ENCODE data around the gene NCKAP5L.
A peak's percentile ranks its signal among the peaks of the same experiment; 100 is the strongest.
"Not testable (repeated sequence)": the region's sequence is repeated elsewhere in the genome, so short reads cannot be mapped to it uniquely, and the experiment has no call there.

The NCKAP5L gene

GRCh38 chr12:49777800-49778748 is 50.1 kb downstream of the NCKAP5L start:
- DNase-seq: peak; percentile 68

GRCh38 chr12:49777341-49777740 is 50.9 kb downstream of the NCKAP5L start:
- DNase-seq: no peak

DNA sequence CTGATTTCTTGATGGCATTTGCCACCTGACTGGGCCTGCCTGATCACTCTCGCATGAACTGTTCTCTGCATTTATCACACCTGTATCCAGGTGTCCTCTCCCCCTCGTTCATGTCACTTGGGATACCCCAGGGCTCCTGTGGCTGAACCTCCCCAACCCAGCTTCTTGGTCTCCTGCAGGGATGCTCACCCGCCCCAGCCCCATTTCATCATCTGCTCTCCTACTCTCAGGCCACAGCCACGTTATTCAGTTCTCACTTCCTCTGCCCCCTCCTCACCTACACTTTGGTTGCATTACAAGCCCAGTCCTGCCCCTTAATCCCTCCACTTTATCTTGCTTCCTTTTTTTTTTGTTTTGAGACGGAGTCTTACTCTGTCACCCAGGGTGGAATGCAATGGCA is 51.4 kb downstream of the NCKAP5L start:
- DNase-seq: no peak

- DNase-seq: no peak
These were observed 51.8 kb downstream of the NCKAP5L start for GRCh38 chr12:49776413-49776812.

DNA sequence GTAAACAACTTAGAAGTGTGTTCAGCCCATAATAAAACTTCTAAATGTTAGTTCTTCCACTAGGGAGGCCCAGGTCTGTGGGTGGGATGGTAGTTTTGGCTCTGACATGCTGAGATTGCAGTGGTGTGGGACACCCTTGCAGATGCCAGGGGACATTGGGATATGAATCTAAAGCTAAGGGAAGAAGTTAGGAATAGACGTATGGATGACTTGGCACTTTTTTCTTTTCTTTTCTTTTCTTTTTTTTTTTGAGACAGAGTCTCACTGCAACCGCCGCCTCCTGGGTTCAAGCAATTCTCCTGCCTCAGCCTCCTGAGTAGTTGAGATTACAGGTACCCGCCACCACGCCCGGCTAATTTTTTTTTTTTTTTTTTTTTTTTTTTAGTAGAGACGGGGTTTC is 55.1 kb downstream of the NCKAP5L start:
- DNase-seq: not testable (repeated sequence)

GRCh38 chr12:49767333-49767732 is 60.9 kb downstream of the NCKAP5L start:
- DNase-seq: no peak

DNA sequence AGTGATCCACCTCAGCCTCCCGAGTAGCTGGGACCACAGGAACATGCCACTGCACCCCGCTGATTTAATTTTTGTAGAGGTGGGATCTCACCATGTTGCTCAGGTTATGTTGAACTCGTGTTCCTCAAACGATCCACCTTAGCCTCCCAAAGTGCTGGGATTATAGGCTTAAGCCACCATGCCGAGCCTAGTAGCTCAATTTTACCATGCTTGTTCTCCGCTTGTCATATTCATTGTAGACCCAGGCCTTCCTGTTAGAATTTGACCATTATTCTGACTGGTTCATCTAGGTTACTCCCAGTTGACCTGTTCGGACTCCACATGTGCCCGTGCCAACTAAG is 62.1 kb downstream of the NCKAP5L start:
- DNase-seq: no peak

DNA sequence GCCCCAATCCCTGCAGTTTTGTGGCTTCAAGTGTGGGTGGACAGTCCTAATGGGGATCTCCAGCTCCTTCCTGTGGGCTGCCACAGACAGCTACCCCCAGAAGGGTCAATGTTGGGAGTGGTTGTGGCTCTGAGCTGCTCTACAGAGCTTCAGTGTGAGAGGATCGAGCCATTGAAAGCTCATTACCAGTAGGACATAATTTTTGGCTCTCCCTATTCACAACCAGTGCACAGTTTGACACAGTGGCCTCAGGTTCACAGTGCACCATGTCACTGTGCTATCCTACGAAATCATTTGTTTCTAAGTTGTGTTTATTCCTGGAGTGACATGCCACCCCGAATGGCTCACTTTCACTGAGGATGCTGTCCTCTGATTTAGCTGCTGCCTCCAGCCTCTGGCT is 64.1 kb downstream of the NCKAP5L start:
- no peak for DNase-seq

DNA sequence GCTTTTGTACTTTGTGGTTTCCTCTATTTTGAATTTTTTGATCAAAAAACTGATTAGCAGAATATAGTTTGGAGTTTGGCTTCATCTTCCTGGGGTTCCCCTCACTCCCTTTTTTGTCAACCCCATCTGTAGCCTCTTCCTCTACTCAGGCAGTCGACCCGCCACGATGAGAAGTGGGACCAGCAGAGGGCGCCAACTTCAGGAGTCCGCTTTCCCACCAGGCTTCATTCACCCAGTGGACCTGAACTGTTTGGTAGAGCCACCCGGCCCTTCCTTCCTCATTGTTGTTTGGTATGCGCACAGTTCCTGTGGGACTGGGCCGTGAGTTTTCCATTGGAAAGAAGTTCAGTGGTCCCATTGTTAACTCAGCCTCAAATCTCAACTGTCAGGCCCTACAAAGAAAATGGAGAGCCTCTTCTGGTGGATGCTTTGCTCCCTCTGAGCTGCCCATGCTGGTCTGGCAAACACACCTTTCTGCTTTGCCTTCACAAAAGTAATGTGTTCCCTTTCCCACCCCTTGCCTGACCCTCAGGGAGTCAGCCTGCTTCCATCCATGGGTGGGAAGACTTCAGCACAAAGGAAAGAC is 65.1 kb downstream of the NCKAP5L start:
- peak; percentile 81 for DNase-seq

DNA sequence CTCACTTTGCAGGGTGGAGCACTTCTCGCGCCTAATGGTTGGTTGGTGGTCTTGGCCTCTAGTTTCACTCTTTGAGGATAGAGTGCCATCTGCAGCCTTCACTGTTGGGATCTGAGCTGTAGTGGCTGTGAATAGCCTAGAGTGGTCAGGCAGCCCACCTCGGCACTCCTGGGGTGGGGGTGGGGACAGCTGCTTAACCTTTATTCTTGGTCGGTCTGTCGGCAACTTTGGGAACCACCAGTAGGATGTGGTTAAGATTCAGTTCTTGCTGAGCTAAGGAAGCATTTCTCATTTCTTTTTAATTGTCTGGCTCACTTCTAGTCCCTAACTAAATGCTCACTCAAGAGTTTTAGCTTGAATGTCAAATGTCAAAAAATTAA is 65.8 kb downstream of the NCKAP5L start:
- DNase-seq: no peak

- no peak for DNase-seq
These were observed 66.3 kb downstream of the NCKAP5L start for GRCh38 chr12:49761677-49762467.

DNA sequence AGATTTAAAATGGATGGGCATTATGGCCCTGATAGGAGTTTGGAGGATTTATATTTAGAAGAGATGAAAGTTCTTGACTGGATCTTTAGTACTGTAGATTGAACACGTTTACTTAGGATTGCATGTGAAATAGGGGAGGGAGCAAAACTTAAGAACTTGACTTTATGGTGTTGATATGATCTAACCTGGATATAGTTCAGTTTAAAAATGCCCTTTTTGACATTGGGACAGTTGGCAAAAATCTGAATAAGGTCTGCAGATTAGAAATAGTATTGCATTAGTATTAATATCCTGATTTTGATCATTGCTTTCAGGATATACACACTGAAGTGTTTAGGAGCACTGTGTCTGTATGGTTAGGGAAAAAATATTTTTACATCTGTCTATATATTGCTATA is 77.2 kb downstream of the NCKAP5L start:
- DNase-seq: no peak

- DNase-seq: no peak
These were observed 77.9 kb downstream of the NCKAP5L start for GRCh38 chr12:49750027-49750995.

- DNase-seq: no peak
These were observed 79.4 kb downstream of the NCKAP5L start for GRCh38 chr12:49748800-49749199.

DNA sequence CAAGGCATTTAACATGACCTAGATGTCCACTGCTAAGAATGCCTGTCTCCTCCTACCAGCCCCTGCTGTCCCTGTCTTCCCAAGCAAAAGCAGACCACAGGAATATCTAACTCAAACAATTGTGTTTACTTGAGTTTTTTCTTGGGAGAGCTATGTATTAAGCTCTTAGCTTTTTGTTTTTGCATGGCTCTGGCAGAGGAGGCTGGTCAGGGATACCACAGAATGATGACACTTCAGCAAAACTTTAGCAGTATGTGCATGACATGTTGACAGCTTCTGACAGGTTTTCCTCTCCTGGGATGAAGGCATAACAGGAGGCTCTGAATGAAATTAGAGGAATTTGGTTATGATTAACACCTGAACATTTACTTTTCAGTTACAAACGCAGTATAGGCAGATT is 79.9 kb downstream of the NCKAP5L start:
- DNase-seq: no peak

DNA sequence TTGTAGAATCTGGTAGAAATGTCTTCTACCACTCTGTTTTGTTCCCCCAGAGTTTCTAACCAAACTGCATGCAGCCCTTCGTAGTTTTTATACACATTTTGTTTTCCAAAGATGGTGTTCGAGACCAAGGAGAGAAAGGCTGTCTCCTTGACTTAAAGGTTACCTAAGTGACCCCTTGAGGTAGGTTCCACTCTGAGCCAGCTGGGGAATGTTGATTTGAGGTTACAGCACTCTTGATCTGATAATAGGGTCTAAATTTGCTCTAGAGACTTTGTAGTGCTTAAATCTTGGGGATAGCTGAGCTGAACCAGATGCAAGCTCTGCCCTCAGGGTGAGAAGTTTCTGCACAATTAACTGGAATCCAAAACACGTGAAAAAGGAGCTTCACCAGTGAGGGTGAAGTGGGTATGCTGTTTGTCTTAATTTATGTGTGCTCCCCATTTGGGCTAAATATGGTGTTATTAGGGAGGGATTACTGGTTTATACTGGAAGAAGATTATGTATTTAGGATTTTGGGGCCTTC is 83.8 kb downstream of the NCKAP5L start:
- no peak for DNase-seq

- DNase-seq: peak; percentile 87
These were observed 86.2 kb downstream of the NCKAP5L start for GRCh38 chr12:49741882-49742620.

All from effector CD4-positive, alpha-beta T cell (primary cell).